ENCODE measurements around the gene RASSF8.

Gene RASSF8

DNA sequence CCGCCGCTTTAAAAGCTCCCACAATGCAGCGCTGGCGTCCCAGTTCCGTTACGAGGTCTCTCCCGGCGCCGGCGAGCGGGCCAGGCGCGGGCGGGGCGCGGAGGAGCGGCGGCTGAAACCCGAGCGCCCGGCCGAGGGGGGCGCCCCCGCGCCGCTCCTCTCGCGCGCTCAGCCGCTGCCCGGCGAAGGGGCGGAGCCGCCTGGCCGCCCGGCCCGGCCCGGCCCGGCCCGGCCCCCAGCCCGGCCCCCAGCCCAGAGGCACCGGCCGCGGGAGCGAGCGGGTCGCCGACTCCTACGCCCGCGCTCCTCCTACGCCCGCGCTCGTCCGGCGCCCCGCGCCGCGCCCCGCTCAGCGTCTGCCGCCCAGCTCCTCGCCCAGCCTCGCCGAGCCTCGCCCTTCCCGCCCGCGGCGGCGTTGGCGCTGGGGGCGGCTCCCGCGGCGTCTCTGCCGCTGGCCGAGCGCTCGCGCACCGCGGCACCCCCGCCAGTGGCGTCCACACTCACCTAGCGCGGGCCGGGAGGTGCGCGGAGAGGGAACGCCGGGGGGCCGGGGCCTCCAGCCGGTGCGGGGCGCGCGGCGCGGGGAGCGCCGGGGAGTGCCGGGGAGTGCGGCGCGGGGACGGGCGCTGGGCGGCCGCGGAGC is at the start of gene RASSF8:
TSS of gene RASSF8 (plus strand) at position 255 of the 643 bp plus-strand sequence. CDS start 96,662 bp downstream, outside the sequence.
- no peak for DNase-seq (ENCODE audit: low spot score)

- DNase-seq (ENCODE audit: low spot score) = no peak
Measured at GRCh38 chr12:25914551-25914950, 43.9 kb upstream of the RASSF8 start.

GRCh38 chr12:25924491-25925001 is 33.9 kb upstream of the RASSF8 start:
- DNase-seq (ENCODE audit: low spot score) = no peak

GRCh38 chr12:25925064-25925463 is 33.4 kb upstream of the RASSF8 start:
- DNase-seq (ENCODE audit: low spot score) = no peak

- no peak for DNase-seq (ENCODE audit: low spot score)
Measured at GRCh38 chr12:25926536-25926935, 31.9 kb upstream of the RASSF8 start.

- no peak for DNase-seq (ENCODE audit: low spot score)
Measured at GRCh38 chr12:25929142-25929541, 29.3 kb upstream of the RASSF8 start.

DNA sequence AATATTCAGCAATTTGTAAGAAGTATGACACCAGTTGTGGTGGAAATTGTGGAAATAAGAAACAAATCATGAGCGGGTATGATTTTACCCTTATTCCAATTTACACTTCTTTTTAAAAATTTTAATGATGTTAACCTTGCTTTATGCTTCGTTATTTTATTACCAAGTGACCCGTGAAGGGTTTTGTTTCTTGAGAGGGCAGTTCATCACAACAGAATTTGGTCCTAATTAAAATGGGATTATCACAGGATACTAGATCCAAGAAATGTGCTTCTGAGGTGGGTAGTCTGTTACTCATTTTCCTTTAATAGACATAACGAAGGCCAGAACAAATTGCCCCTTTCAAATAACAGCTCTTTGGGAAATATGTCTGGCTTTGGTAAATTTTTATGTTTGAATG is 25.5 kb upstream of the RASSF8 start:
- DNase-seq (ENCODE audit: low spot score) = no peak

DNA sequence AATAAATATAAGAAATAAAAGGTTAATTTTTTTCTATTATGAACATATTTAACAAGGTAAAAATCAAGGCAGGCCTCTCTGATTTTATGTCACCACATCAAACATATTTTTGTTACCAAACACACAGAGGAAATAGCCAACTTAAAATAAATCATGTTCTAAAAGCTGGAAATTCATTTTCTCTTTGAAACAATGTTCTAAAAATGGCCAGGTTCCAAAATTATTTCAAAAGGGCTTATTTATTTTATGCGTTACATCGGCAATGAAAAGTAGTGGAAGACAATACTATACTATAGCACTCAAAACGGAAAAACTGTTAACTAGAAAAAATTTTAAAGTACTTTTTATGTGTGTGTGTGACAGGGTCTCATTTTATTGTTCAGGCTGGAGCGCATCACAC is 24.0 kb upstream of the RASSF8 start:
- DNase-seq (ENCODE audit: low spot score) = no peak

DNA sequence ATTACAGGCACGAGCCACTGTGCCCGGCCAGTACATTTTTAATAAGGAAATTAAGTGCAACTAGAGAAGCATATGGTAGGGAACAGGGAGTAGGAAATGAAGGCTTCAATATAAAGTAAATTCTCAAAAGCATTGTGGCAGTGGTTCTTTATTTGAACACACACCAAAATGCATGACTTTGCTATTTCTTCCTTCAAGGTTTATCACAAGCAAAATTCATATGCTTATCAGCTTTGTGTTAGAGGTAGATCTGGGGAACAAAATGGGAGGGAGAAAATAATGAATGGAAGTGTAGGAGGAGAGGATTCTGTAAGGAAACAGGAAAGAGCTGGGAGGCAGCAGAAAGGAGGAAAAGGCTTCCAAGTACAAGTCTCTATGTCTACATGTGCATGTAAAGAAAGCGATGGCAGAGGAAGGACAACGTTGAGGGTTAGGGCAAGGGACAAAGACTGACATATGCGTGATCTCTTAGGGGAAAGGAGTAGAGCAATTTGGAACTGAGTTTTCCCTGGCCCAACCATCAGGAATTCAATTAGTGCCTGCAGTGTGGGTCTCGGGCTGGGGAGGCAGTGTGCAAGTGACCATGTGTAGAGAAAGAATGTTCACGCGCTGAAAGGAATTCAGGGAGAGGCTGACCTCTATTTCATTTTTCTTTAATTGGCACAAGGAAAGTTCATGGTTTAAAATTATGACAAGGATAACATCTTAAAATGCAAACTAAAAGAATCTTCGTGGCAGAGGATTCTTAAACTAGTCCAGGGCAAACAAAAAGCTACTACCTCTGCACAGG is 22.9 kb upstream of the RASSF8 start:
- no peak for DNase-seq (ENCODE audit: low spot score)

DNA sequence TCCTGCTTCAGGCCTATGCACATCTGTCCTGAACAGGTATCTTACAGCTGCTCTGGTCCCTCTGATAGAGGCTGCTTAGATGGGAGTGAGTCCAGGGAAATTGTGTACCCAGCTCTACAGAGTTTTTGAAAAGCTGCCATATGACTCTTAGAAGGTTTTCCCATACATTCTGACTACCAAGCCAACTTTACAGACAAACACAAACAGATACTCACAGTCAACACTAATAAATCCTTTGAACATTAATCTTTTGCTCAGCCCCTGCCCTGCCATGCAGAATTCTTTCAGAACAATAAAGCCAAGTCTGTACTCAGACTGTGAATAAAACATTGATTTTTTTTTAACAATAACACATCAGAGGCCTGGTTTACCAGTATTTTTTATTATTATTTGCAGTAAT is 21.4 kb upstream of the RASSF8 start:
- DNase-seq (ENCODE audit: low spot score) = no peak

GRCh38 chr12:25938581-25938980 is 19.9 kb upstream of the RASSF8 start:
- DNase-seq (ENCODE audit: low spot score) = no peak

DNA sequence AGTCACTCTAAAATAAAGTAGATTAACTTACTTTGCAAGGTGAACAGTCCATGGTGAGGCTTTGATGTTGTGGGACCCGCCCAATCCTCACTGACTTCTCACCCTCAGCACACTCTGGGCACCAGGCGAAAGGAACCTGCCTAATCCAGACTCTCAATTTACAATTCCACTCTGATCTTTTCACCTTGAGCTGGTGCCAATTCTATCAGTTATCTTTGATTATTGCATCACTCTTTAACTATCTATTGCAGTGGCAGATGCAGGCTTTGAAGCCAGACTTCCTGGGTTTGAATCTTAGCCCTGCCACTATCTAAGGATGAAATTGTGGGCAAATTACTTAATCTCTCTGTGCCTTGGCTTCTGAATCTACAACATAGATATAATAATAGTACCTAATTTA is 18.9 kb upstream of the RASSF8 start:
- DNase-seq (ENCODE audit: low spot score) = no peak

DNA sequence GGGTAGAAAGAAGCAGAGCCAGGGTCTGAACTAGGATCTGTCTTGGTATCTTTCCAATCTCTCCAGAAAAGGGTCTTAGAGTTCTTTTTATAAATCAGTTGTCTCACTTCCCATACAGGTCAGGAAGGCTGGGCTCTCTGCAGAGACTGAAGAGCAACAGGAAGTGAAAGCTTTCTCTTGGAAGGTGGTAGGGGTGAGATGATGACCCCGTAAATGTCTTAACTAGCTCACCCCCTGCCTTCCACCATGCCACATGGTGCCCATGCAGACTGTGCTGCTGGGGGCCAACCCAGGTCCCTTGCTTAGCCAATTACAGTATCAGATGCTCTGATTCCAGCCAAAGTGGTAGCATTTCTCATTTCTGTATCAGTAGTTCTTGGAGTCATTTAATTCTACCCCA is 17.6 kb upstream of the RASSF8 start:
- no peak for DNase-seq (ENCODE audit: low spot score)

- no peak for DNase-seq (ENCODE audit: low spot score)
Measured at GRCh38 chr12:25942709-25943108, 15.8 kb upstream of the RASSF8 start.

GRCh38 chr12:25943940-25944339 is 14.5 kb upstream of the RASSF8 start:
- DNase-seq (ENCODE audit: low spot score) = no peak

- DNase-seq (ENCODE audit: low spot score) = no peak
Measured at GRCh38 chr12:25949343-25949742, 9.1 kb upstream of the RASSF8 start.

- DNase-seq (ENCODE audit: low spot score) = no peak
Measured at GRCh38 chr12:25950329-25951115, 8.0 kb upstream of the RASSF8 start.

DNA sequence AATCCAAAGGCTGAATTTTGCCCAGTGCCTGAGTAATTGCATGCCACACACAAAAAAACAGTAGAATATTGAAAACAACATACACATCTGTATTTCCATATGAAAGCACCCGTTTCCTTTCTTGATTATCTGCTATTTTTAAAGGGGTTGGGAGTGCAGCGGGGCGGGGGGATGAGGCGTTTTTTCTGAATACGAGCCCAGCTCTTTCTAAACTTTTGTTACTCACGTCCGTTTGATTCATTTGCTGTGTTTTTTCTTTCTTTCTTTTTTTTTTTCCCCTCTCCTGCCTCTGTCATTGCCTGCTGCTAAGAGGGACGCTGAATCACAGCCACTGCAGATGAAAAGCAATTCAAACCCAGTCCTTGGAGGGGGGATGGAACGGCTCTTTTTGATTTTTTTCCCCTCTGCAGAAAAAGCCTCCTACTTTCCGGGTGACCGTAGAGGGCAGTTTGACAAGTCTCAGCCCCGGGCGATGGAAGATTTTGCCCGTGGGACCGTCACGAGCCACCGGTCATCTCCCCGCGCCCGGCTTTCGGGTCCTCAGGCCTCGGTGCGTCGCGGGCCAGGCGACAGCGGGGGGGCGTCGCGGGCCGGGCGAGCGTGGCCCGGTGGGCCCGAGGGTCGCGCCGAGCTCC is 572 bp upstream of the RASSF8 start:
- no peak for DNase-seq (ENCODE audit: low spot score)

DNA sequence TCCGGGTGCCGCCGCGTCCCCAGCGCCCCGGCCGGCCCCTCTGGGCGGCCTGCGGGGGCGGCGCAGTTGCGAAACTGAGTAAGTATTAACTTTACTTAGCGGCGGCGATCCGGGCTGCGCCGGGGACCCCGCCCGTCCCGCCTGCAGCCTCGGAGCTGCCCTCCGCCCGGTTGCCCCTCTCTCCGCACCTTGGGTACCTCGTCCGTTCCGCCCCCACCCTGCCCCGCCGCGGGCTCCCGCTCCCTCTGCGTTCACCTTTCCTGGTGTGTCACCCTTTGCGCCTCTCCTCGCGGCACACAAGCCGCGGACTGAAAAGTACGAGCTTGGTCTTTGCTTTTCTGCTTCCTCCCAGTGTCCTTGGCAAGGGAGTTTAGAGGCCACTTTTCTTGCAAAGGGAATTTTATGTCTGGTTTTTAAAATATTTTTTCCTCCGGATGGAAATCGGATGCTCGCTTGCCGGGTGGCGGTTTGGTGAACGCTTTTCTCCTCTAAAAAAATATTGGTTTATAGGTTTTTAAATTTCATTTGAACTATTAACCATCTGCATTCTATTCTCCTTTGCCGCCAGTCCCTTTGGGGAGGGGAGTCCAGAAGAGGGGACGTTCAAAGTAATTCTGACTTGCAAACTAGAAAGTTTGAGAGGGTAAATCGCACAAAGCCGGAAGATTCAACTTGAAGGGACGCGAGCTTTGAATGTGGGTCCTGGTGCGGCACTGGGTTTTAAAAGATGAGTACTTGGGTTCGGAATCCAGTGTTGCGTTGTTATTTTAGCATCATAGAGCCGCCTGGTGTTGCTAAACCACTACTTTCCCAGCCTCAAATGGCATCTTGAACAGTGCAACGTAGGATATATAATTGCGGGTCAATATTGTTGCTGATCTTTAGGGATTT is 834 bp downstream of the RASSF8 start:
- no peak for DNase-seq (ENCODE audit: low spot score)

DNA sequence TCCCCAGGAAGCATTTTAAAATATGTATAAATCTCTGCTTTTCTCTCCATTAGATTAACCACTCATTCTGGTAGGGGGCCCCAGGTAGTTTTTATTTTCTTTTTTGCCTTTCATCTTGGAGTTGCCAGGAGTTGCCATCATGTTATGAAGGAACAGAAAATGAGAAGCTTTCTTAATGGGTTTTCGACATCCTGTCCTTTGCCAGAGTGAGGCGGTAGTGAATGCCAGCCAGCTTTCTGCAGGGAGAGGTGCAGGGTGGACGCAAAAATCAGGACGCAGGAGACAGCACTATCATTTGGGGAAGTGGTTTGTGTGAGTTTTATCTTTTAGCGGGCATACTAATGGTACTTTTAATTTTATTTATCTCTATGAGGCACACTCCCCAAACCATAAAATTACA is 1.7 kb downstream of the RASSF8 start:
- no peak for DNase-seq (ENCODE audit: low spot score)

DNA sequence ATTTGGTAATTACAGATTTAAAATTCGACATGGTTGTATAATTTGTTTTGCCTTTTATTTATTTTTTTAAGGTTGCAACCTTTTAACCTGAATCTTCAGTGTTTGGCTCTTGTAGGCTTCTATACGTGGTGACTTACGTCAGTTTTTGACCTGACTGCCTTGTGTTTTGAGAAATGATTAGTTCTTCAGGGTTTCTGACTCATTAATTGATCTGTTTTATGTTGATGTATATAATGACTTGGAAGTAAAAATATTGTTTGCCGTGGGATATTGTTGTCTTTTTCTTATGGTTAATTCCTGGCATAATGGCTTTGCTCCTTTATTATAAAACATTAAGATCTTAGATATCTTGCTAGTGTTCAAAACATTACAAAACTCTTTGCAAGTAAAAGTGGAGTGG is 2.5 kb downstream of the RASSF8 start:
- DNase-seq (ENCODE audit: low spot score) = no peak

Data from CD4-positive, alpha-beta T cell treated with Interleukin-2 at 100 ng/mL for 4 hours (primary cell).